ENCODE results near the gene BTN2A1. TPM values are rescaled to one million over a fixed set of nuclear protein-coding genes. Genes with fewer than 3 reads are reported as not detected.

Gene BTN2A1
- total and polyA plus RNA-seq, 9 of the 15 experiments (the other 6 are each of a cell fraction or from before 2014, with no cell fraction given), result 6.7 to 22.1 (median 16.4) TPM

GRCh38 chr6:26450240-26450639, 7.5 kb upstream of the BTN2A1 start (continued):
- peak; percentile 12; the same call in 1 of the 2 replicates for TF ChIP-seq REST (IDR thresholded peaks at IDR 0.05; ENCODE audit: borderline replicate concordance)
- TF ChIP-seq REST (CRISPR knock-in tag; IDR thresholded peaks at IDR 0.05; ENCODE audit: low read depth), result no peak
- no peak for TF ChIP-seq THRAP3 (IDR thresholded peaks at IDR 0.05; ENCODE audit: borderline replicate concordance)
- TF ChIP-seq ZNF253 (CRISPR knock-in tag; conservative IDR thresholded peaks at IDR 0.05), result no peak
- no peak for TF ChIP-seq PBX2 (CRISPR knock-in tag; IDR thresholded peaks at IDR 0.05; ENCODE audit: low read depth)
- 0 out of 2 replicates have a peak, but pooled peaks have one; percentile 10 for TF ChIP-seq PBX2 (tag; conservative IDR thresholded peaks at IDR 0.05; ENCODE audit: low read depth)
- no peak for TF ChIP-seq ZFP30 (CRISPR knock-in tag; IDR thresholded peaks at IDR 0.05; ENCODE audit: borderline replicate concordance)
- no peak for TF ChIP-seq ZBED1 (IDR thresholded peaks at IDR 0.05)
